PC-3 (cell line): ENCODE data around the gene BCL6. TPM values are rescaled to one million over a fixed set of nuclear protein-coding genes. Genes with fewer than 3 reads are reported as not detected.

Source experiments
- ATAC-seq: fragments of 200-7000 bp; cut with Tn5 transposase; 2 replicates; pipeline ENCODE4 v1.9.1; 2020; ENCODE audit warnings: mild to moderate bottlenecking, moderate library complexity
- BruUV-seq: library from RNA; stranded (reverse); fragments of 400-500 nt; replicated peaks from 2 replicates; lab custom pipeline; 2021; lab: Mats Ljungman, UMichigan
- CTCF ChIA-PET: fragments of 300-600 bp; sonication (Branson Sonifier 250); formaldehyde crosslinking; loops from one replicate; lab custom pipeline; 2022; ENCODE audit warnings: antibody characterized with exemption; lab: Charles Lee
- POLR2A ChIA-PET: fragments of 300-600 bp; sonication (Branson Sonifier 250); formaldehyde crosslinking; loops from one replicate; lab custom pipeline; 2022; ENCODE audit warnings: antibody characterized with exemption; ENCODE audit not compliant: unreplicated experiment; lab: Charles Lee
- DNase-seq: peaks from one replicate; pipeline ENCODE4 v3.0.0-alpha.2; 2015
- H2AFZ ChIP-seq: fragments of 300-600 bp; sonication (generic); 2 replicates; pipeline ENCODE4 v1.6.0; 2016; ENCODE audit warnings: antibody characterized with exemption, low read length
- H3F3A ChIP-seq: fragments of 300-600 bp; sonication (generic); one replicate; pipeline ENCODE4 v1.6.0; 2017; ENCODE audit warnings: antibody characterized with exemption, low read length, control low read depth, mild to moderate bottlenecking; ENCODE audit not compliant: unreplicated experiment
- H3K27ac ChIP-seq: fragments of 300-600 bp; sonication (generic); 2 replicates; pipeline ENCODE4 v1.5.1; 2016; ENCODE audit warnings: mild to moderate bottlenecking, low read length
- H3K27me3 ChIP-seq: fragments of 300-600 bp; sonication (generic); 2 replicates; pipeline ENCODE4 v1.6.1; 2016; ENCODE audit warnings: low read length, mixed read lengths
- H3K36me3 ChIP-seq: fragments of 300-600 bp; sonication (generic); 2 replicates; pipeline ENCODE4 v1.6.1; 2016; ENCODE audit warnings: low read depth, mixed run types, low read length, mixed read lengths
- H3K4me1 ChIP-seq: fragments of 300-600 bp; sonication (generic); 2 replicates; pipeline ENCODE4 v1.5.1; 2016; ENCODE audit warnings: low read length; ENCODE audit not compliant: insufficient read depth
- H3K4me2 ChIP-seq: fragments of 300-600 bp; sonication (generic); 2 replicates; pipeline ENCODE4 v1.6.0; 2016; ENCODE audit warnings: low read length
- H3K4me3 ChIP-seq: fragments of 300-600 bp; sonication (generic); 2 replicates; pipeline ENCODE4 v1.5.1; 2016; ENCODE audit warnings: mild to moderate bottlenecking, low read length, mixed read lengths
- H3K79me2 ChIP-seq: fragments of 300-600 bp; sonication (generic); 2 replicates; pipeline ENCODE4 v1.6.1; 2017; ENCODE audit warnings: low read length, mixed read lengths
- H3K9ac ChIP-seq: fragments of 300-600 bp; sonication (generic); 2 replicates; pipeline ENCODE4 v1.6.0; 2016; ENCODE audit warnings: mild to moderate bottlenecking, low read length
- H3K9me2 ChIP-seq: fragments of 300-600 bp; sonication (generic); replicated peaks from 2 replicates; pipeline ENCODE4 v1.6.1; 2016; ENCODE audit warnings: mixed run types, low read length, mixed read lengths
- H3K9me3 ChIP-seq: fragments of 300-600 bp; sonication (generic); 2 replicates; pipeline ENCODE4 v1.6.1; 2016; ENCODE audit warnings: low read length, mixed read lengths
- H4K20me1 ChIP-seq: fragments of 300-600 bp; sonication (generic); 2 replicates; pipeline ENCODE4 v1.6.1; 2016; ENCODE audit warnings: low read length, mixed read lengths
- CTCF ChIP-seq: fragments of 300-600 bp; sonication (generic); conservative IDR thresholded peaks from 2 replicates; pipeline ENCODE4 v1.5.1; 2017; ENCODE audit warnings: antibody characterized with exemption, low read depth, mild to moderate bottlenecking, low read length
- EZH2 ChIP-seq: fragments of 300-600 bp; sonication (generic); IDR thresholded peaks from one replicate; pipeline ENCODE4 v1.6.1; 2017; ENCODE audit warnings: antibody characterized with exemption, mild to moderate bottlenecking, low read length; ENCODE audit not compliant: unreplicated experiment
- EZH2phosphoT487 ChIP-seq: fragments of 300-600 bp; sonication (generic); IDR thresholded peaks from 2 replicates; pipeline ENCODE4 v1.6.1; 2018; ENCODE audit warnings: mild to moderate bottlenecking, antibody characterized with exemption, low read length, borderline replicate concordance
- intact Hi-C: fragments of 100-400 bp; cut with micrococcal nuclease; formaldehyde crosslinking; loops from 2 replicates; pipeline ENCODE4 v1.9.0; 2023
- total RNA-seq: library from RNA; depleted of rRNA; stranded (reverse); fragments of >200 nt; gene quantifications from 2 replicates; pipeline ENCODE4 v1.2.3, GENCODE V29; 2014

The BCL6 gene
- total RNA-seq, 1 experiment from 2014 or later = 11.8 TPM

DNA sequence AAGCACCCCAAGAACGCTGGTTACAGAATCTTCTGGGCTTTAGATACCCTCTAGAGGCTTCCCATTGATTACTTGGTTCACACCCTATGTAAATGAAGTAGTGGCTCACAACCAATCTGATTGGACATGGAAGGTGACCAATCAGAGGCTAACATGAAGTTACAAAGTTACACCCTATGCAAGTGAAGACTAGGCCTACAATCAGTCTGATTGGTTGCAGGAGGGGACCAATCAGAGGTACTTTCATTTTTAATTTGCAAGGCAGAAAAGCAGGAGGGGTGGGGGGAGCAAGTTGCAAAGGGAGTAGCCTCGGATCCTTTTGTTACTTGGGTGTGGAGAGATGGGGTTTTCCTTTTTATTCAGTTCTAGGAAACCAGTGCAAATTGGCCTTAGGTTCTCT is 31.8 kb downstream of the BCL6 start:
- Histone ChIP-seq H3K4me1 (peaks cover 7% of the 10 kb centered on the region; the same call in 1 of the 2 replicates), H3K9me3 (no peaks in the 10 kb centered on the region), H2AFZ (peak overlapping the region; percentile 68), H3K27ac (no peak overlapping the region), H4K20me1 (no peaks in the 10 kb centered on the region), H3F3A (no peaks in the 10 kb centered on the region), H3K4me2 (peak overlapping the region; percentile 45), H3K9ac (no peak overlapping the region), H3K79me2 (no peaks in the 10 kb centered on the region), H3K27me3 (no peaks in the 10 kb centered on the region), H3K36me3 (no peaks in the 10 kb centered on the region), H3K4me3 (peak overlapping the region; percentile 31; the same call in 1 of the 2 replicates), H3K9me2 (no peaks in the 10 kb centered on the region)
- ChIA-PET CTCF (interaction anchor here (1.0 to 1.5 kb wide), 2 partner anchors 10 to 34 kb away, joined by 6 to 7 read pairs; no protein-coding TSS in a partner anchor), POLR2A (no interaction called here)
- DNase-seq (peak; percentile 61), ATAC-seq (peak; percentile 45; the same call in 1 of the 2 replicates)
- no TSS peak for BruUV-seq
- TF ChIP-seq EZH2 = no peak
- TF ChIP-seq CTCF = no peak
- no peak for TF ChIP-seq EZH2phosphoT487
- intact Hi-C loops = no loop called here

- Histone ChIP-seq H3K79me2 (no peaks in the 10 kb centered on the region), H2AFZ (no peak overlapping the region), H3K36me3 (no peaks in the 10 kb centered on the region), H3K4me2 (no peak overlapping the region), H3K9ac (no peak overlapping the region), H3K4me3 (no peak overlapping the region), H3F3A (no peaks in the 10 kb centered on the region), H3K9me2 (no peaks in the 10 kb centered on the region), H3K9me3 (no peaks in the 10 kb centered on the region), H3K4me1 (peaks cover 6% of the 10 kb centered on the region; the same call in 1 of the 2 replicates), H3K27me3 (no peaks in the 10 kb centered on the region), H4K20me1 (no peaks in the 10 kb centered on the region), H3K27ac (no peak overlapping the region)
- CTCF ChIA-PET = no interaction called here
- intact Hi-C loops = no loop called here
- DNase-seq (peak; percentile 25), ATAC-seq (peak; percentile 42; the same call in 1 of the 2 replicates)
- TF ChIP-seq EZH2phosphoT487 (no peak), CTCF (peak; percentile 47), EZH2 (no peak)
- no TSS peak for BruUV-seq
- POLR2A ChIA-PET = no interaction called here
Measured at GRCh38 chr3:187709155-187709554, 36.1 kb downstream of the BCL6 start.

- TF ChIP-seq EZH2 (no peak), EZH2phosphoT487 (no peak), CTCF (no peak)
- no peak for DNase-seq
- H2AFZ ChIP-seq = no peak overlapping the region
- no peak overlapping the region for H3K4me3 ChIP-seq
- H3K36me3 ChIP-seq = no peaks in the 10 kb centered on the region
- no peak for ATAC-seq
- H3K27me3 ChIP-seq = no peaks in the 10 kb centered on the region
- H4K20me1 ChIP-seq = no peaks in the 10 kb centered on the region
- H3K9ac ChIP-seq = no peak overlapping the region
- BruUV-seq = no TSS peak
- H3K79me2 ChIP-seq = no peaks in the 10 kb centered on the region
- peaks cover 2% of the 10 kb centered on the region; the same call in 1 of the 2 replicates for H3K4me1 ChIP-seq
- ChIA-PET CTCF (interaction anchor here (0.7 kb wide), 1 partner anchor 503 kb away, joined by 4 read pairs; no protein-coding TSS in a partner anchor), POLR2A (no interaction called here)
- H3K4me2 ChIP-seq = no peak overlapping the region
- H3K27ac ChIP-seq = no peak overlapping the region
- no peaks in the 10 kb centered on the region for H3F3A ChIP-seq
- no peaks in the 10 kb centered on the region for H3K9me2 ChIP-seq
- no peaks in the 10 kb centered on the region for H3K9me3 ChIP-seq
- intact Hi-C loops = no loop called here
Measured at GRCh38 chr3:187708696-187709095, 36.6 kb downstream of the BCL6 start.
